PC-9 (cell line): ENCODE measurements around the gene EGLN1. TPM values are rescaled to one million over a fixed set of nuclear protein-coding genes. Genes with fewer than 3 reads are reported as not detected.

Source experiments
- BruUV-seq: library from RNA; stranded (reverse); fragments of 400-500 nt; replicated peaks from 2 replicates; lab custom pipeline; 2021; lab: Mats Ljungman, UMichigan
- CTCF ChIA-PET: fragments of 300-600 bp; sonication (Branson Sonifier 250); formaldehyde crosslinking; loops from one replicate; lab custom pipeline; 2022; ENCODE audit warnings: antibody characterized with exemption; lab: Charles Lee
- POLR2A ChIA-PET: fragments of 300-600 bp; sonication (Branson Sonifier 250); formaldehyde crosslinking; loops from one replicate; lab custom pipeline; 2022; ENCODE audit warnings: antibody characterized with exemption; ENCODE audit not compliant: unreplicated experiment; lab: Charles Lee
- DNase-seq, 2 experiments: peaks; one replicate each; pipeline versions ENCODE4 v3.0.0 to v3.0.0-alpha.2; 2015 to 2022; ENCODE audit warnings: mixed read lengths in 1 of 2
- H2AFZ ChIP-seq: fragments of 200-600 bp; sonication (generic); 2 replicates; pipeline ENCODE4 v1.8.1; 2017; ENCODE audit warnings: antibody characterized with exemption
- H3F3A ChIP-seq: fragments of 200-600 bp; sonication (generic); 2 replicates; pipeline ENCODE4 v1.8.1; 2017; ENCODE audit warnings: antibody characterized with exemption, mild to moderate bottlenecking, low read depth; ENCODE audit not compliant: insufficient read depth
- H3K27ac ChIP-seq: fragments of 200-600 bp; sonication (generic); 2 replicates; pipeline ENCODE4 v1.6.1; 2016; ENCODE audit warnings: mixed run types
- H3K27me3 ChIP-seq: fragments of 200-600 bp; sonication (generic); 2 replicates; pipeline ENCODE4 v1.6.1; 2016; ENCODE audit warnings: low read depth, mixed run types; ENCODE audit not compliant: insufficient read depth
- H3K36me3 ChIP-seq: fragments of 200-600 bp; sonication (generic); 2 replicates; pipeline ENCODE4 v1.6.1; 2016; ENCODE audit warnings: low read depth, mixed run types
- H3K4me1 ChIP-seq: fragments of 200-600 bp; sonication (generic); replicated peaks from 2 replicates; pipeline ENCODE4 v1.6.1; 2016; ENCODE audit warnings: mixed run types; ENCODE audit not compliant: insufficient read depth
- H3K4me2 ChIP-seq: fragments of 200-600 bp; sonication (generic); 2 replicates; pipeline ENCODE4 v1.6.1; 2017; ENCODE audit warnings: mixed run types
- H3K4me3 ChIP-seq: fragments of 200-600 bp; sonication (generic); 2 replicates; pipeline ENCODE4 v1.6.1; 2016; ENCODE audit warnings: mixed run types
- H3K79me2 ChIP-seq: fragments of 200-600 bp; sonication (generic); 2 replicates; pipeline ENCODE4 v1.6.1; 2017; ENCODE audit warnings: low read depth, mixed run types
- H3K9me2 ChIP-seq: fragments of 200-600 bp; sonication (generic); 2 replicates; pipeline ENCODE4 v1.8.1; 2017; ENCODE audit warnings: mild to moderate bottlenecking; ENCODE audit not compliant: insufficient read depth
- H3K9me3 ChIP-seq: fragments of 200-600 bp; sonication (generic); 2 replicates; pipeline ENCODE4 v1.8.1; 2016; ENCODE audit warnings: low read depth; ENCODE audit not compliant: insufficient read depth
- H4K20me1 ChIP-seq: fragments of 200-600 bp; sonication (generic); 2 replicates; pipeline ENCODE4 v1.8.1; 2017; ENCODE audit not compliant: insufficient read depth
- EZH2 ChIP-seq: fragments of 200-600 bp; sonication (generic); IDR thresholded peaks from 2 replicates; pipeline ENCODE4 v1.8.0; 2017; ENCODE audit warnings: antibody characterized with exemption, low read depth
- intact Hi-C: fragments of 100-400 bp; cut with micrococcal nuclease; formaldehyde crosslinking; loops from one replicate; pipeline ENCODE4 v1.10.0; 2022; ENCODE audit not compliant: unreplicated experiment
- total RNA-seq: library from RNA; stranded (reverse); gene quantifications from 2 replicates; pipeline ENCODE4 v1.2.3, GENCODE V29; 2021
- TF ChIP-seq, protein P1 (sequence below): fragments of 200-600 bp; sonication (generic); conservative IDR thresholded peaks from 2 replicates; pipeline ENCODE4 v1.6.1; 2017; ENCODE audit warnings: mixed run types, antibody characterized with exemption, mild to moderate bottlenecking, moderate library complexity

Gene EGLN1
- total RNA-seq, 1 experiment from 2014 or later = 18.8 TPM

DNA sequence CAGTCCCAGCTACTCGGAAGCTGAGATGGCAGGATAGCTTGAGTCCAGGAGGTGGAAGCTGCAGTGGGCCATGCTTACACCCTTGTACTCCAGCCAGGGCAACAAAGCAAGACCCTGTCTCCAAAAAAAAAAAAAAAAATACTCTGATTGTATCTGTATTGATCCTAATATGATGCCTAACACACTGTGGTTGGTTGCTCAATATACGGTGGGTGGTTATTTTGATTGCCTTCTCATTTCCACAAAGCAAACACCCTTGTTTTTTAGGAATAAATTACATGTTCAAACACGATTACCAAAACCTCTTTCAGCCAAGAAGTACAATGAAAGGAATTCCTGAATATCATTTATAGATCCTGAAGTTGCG is 3.4 kb downstream of the EGLN1 start:
- peak overlapping the region; percentile 96 for H3K4me2 ChIP-seq
- H3K4me1 ChIP-seq = peaks cover 40% of the 10 kb centered on the region
- ChIA-PET CTCF (no interaction called here), POLR2A (interaction anchor here (0.6 kb wide), 1 partner anchor 1663 kb away, joined by 4 read pairs; no protein-coding TSS in a partner anchor)
- peaks cover 75% of the 10 kb centered on the region for H3K79me2 ChIP-seq
- no TSS peak for BruUV-seq
- no peaks in the 10 kb centered on the region for H4K20me1 ChIP-seq
- H3F3A ChIP-seq = peaks cover 8% of the 10 kb centered on the region
- no peaks in the 10 kb centered on the region for H3K36me3 ChIP-seq
- no peak overlapping the region for H3K27ac ChIP-seq
- intact Hi-C loops = no loop called here
- H3K9me2 ChIP-seq = no peaks in the 10 kb centered on the region
- H3K4me3 ChIP-seq = peak overlapping the region; percentile 89
- no peak overlapping the region for H2AFZ ChIP-seq
- H3K9me3 ChIP-seq = no peaks in the 10 kb centered on the region
- no peaks in the 10 kb centered on the region for H3K27me3 ChIP-seq
- DNase-seq = no peak
- TF ChIP-seq EZH2 = no peak
- TF ChIP-seq, protein P1, sequence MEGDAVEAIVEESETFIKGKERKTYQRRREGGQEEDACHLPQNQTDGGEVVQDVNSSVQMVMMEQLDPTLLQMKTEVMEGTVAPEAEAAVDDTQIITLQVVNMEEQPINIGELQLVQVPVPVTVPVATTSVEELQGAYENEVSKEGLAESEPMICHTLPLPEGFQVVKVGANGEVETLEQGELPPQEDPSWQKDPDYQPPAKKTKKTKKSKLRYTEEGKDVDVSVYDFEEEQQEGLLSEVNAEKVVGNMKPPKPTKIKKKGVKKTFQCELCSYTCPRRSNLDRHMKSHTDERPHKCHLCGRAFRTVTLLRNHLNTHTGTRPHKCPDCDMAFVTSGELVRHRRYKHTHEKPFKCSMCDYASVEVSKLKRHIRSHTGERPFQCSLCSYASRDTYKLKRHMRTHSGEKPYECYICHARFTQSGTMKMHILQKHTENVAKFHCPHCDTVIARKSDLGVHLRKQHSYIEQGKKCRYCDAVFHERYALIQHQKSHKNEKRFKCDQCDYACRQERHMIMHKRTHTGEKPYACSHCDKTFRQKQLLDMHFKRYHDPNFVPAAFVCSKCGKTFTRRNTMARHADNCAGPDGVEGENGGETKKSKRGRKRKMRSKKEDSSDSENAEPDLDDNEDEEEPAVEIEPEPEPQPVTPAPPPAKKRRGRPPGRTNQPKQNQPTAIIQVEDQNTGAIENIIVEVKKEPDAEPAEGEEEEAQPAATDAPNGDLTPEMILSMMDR = no peak

DNA sequence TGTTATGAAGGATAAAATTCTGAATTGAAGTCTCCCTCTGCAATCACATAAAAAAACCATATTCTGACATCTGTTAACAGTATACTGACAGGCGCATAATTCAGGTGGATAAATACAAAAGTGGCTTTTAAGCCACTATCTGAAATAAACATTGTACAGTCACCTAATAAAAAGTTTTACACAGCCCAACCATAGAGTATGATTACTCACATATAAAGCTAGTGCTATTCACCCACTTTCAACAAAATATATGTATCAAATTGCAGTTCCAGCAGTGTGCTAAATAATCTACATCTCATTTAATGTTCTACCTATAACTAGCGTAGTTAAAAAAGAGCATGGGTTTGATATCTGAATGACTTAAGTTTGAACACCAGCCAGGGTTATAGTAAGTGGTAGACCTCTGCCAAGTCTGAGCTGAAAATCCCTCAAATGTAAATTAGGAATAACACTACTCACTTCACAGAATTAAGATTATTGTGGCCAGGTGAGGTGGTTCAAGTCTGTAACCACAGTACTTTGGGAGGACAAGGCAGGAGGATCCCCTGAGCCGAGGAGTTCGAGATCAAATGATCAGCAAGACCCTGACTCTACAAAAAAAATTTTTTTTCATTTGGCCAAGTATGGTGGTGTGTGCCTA is 3.9 kb downstream of the EGLN1 start:
- intact Hi-C loops = no loop called here
- H3K4me3 ChIP-seq = peak overlapping the region; percentile 89; the same call in 1 of the 2 replicates
- DNase-seq = no peak
- no peaks in the 10 kb centered on the region for H3K9me2 ChIP-seq
- H3K27me3 ChIP-seq = no peaks in the 10 kb centered on the region
- H2AFZ ChIP-seq = no peak overlapping the region
- TF ChIP-seq, protein P1 = no peak
- TF ChIP-seq EZH2 = no peak
- peak overlapping the region; percentile 96 for H3K4me2 ChIP-seq
- H3K4me1 ChIP-seq = peaks cover 35% of the 10 kb centered on the region
- H3K79me2 ChIP-seq = peaks cover 80% of the 10 kb centered on the region
- H3K27ac ChIP-seq = no peak overlapping the region
- ChIA-PET CTCF (no interaction called here), POLR2A (no interaction called here)
- H4K20me1 ChIP-seq = no peaks in the 10 kb centered on the region
- peaks cover 8% of the 10 kb centered on the region for H3F3A ChIP-seq
- H3K36me3 ChIP-seq = no peaks in the 10 kb centered on the region
- BruUV-seq = no TSS peak
- H3K9me3 ChIP-seq = no peaks in the 10 kb centered on the region

DNA sequence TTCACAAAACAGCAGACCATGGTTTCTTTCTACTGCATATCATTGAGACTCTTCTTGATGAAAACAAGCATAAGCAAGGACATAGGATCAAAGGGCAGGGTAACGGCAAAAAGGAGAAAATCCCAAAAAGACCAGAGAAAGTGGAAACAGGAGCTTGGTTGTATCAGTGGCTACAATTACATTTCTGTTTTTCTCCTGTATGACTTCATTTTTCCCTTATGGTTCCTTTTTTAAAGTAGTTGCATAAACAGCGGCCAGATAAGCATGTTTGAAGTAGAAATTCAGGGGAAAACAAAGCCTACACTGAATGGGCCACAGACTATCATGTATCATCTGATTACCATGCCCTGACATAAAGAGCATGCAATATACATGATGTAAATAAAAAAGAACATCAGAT is 4.6 kb downstream of the EGLN1 start:
- peaks cover 87% of the 10 kb centered on the region for H3K79me2 ChIP-seq
- peaks cover 2% of the 10 kb centered on the region; the same call in 1 of the 2 replicates for H3F3A ChIP-seq
- H3K4me2 ChIP-seq = peak overlapping the region; percentile 96
- H3K9me3 ChIP-seq = no peaks in the 10 kb centered on the region
- no TSS peak for BruUV-seq
- TF ChIP-seq, protein P1 = no peak
- H2AFZ ChIP-seq = no peak overlapping the region
- no peaks in the 10 kb centered on the region for H3K9me2 ChIP-seq
- H3K36me3 ChIP-seq = 0 out of 2 replicates have a peak, but pooled peaks cover 4% of the 10 kb centered on the region
- H3K27ac ChIP-seq = no peak overlapping the region
- no peaks in the 10 kb centered on the region for H4K20me1 ChIP-seq
- H3K4me1 ChIP-seq = peaks cover 33% of the 10 kb centered on the region
- CTCF ChIA-PET = no interaction called here
- peak overlapping the region; percentile 89; the same call in 1 of the 2 replicates for H3K4me3 ChIP-seq
- POLR2A ChIA-PET = no interaction called here
- no peak for DNase-seq
- intact Hi-C loops = no loop called here
- no peaks in the 10 kb centered on the region for H3K27me3 ChIP-seq
